GM18907 (cell line): ENCODE results near the gene GIMAP6.
"Not testable (repeated sequence)": the region's sequence is repeated elsewhere in the genome, so short reads cannot be mapped to it uniquely, and the experiment has no call there.

ENCODE experiments used
- ATAC-seq: cut with Tn5 transposase; IDR thresholded peaks from one replicate; pipeline ENCODE4 v1.9.1; 2021; ENCODE audit warnings: mild to moderate bottlenecking, moderate library complexity; ENCODE audit not compliant: unreplicated experiment

GIMAP6 gene

GRCh38 chr7:150586785-150587152, 45.4 kb downstream of the GIMAP6 start:
- no peak for ATAC-seq

DNA sequence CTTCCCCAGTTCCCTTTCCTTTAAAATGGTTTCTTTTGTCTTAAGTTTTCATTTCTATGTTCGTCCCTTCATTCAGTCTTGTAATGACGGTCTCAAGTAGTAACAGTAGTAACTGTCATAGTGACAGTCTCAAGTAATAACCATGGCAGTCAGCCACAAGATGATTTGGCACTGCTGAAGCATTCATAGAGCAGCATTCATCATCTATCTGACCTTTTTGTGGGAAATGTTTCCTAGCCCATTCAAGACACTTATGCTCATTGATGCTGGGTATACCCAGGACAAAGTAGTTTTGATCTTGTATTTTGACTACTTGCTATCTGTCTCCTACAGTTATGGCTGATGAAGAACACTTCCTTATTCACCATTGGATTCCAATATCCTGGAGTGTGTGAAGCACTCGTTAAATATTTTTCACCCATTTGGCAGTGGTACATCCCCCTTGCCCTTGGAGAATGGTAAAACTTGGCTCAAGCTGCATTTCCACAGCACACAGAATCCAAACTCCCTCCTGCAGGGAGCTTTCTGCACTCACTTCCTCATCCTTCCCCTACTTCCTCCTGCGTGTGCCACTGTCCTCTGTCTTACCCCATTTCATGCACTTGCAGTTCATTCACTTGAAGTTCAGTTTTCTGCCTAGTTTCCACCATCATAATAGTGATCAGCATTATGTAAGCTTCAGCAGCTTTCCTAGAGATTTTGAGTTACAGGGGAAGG, 46.0 kb downstream of the GIMAP6 start:
- no peak for ATAC-seq

DNA sequence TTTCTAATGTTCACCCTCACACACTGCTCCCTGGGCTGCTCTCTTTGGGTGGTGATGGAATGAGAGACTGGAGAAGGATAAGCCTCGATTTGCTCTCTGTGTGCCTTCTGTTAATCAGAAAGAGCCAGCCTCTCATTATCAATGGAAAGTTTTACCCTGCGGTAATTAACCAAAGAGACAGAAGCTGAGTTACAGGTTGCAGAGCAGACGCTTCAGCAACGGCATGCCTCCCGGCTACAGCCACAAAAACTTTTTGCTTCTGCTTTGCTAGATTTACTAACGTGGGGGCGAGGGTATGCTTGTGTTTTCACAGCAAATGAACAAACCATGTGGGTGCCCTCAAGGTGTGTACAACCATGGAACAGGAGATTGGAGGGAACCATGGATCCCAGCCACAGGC, 47.0 kb downstream of the GIMAP6 start:
- no peak for ATAC-seq

DNA sequence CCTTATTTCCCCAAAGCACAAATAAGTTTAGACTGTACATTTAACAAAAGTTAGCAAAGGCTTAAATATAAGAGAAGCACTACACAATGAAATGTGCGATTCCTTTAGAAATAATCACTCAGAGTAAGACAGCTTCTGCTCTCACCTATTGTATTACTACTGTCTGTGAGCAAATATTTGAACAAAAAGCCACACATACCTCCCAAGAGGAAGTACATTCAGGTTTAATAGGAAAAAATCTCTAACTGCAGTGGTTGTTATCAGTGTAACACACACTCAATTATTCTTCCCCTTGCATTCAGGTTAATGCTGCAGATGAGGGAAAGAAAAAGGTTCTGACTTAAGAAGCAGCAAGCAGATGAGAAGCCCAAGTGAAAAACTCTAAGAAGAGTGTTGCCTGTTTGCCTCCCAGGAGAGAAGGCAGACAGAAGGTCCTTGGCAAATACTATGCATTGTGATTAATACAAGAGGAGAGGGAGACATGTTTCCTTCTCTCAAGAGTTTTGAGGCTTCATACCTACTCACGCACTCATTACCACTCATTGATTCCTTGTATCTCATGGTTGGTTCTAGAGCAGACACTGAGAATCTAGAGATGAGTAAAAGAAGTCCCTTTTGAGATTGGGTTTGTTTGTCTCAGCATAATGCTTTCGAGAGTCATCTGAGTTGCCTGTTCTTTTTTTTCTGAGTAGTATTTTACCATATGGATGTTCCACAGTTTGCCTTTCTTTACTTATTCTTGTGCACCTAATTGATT, 51.4 kb downstream of the GIMAP6 start:
- ATAC-seq: no peak

DNA sequence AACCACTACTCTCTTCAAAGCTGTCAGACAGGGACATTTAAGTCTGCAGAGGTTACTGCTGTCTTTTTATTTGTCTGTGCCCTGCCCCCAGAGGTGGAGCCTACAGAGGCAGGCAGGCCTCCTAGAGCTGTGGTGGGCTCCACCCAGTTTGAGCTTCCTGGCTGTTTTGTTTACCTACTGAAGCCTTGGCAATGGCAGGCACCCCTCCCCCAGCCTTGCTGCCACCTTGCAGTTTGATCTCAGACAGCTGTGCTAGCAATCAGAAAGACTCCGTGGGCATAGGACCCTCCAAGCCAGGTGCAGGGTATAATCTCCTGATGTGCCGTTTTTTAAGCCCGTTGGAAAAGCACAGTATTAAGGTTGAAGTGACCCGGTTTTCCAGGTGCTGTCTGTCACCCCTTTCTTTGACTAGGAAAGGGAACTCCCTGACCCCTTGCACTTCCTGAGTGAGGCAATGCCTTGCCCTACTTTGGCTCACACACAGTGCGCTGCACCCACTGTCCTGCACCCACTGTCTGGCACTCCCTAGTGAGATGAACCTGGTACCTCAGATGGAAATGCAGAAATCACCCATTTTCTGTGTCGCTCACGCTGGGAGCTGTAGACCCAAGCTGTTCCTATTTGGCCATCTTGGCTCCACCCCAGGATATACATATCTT, 52.1 kb downstream of the GIMAP6 start:
- ATAC-seq: not testable (repeated sequence)
